ENCODE measurements around the gene ACSF2. TPM values are rescaled to one million over a fixed set of nuclear protein-coding genes. Genes with fewer than 3 reads are reported as not detected.

Gene ACSF2
- total and polyA plus RNA-seq, 2 donors (not counting 3 experiments of a cell fraction or from before 2014, with no cell fraction given) = 33.2 to 37.2 TPM

DNA sequence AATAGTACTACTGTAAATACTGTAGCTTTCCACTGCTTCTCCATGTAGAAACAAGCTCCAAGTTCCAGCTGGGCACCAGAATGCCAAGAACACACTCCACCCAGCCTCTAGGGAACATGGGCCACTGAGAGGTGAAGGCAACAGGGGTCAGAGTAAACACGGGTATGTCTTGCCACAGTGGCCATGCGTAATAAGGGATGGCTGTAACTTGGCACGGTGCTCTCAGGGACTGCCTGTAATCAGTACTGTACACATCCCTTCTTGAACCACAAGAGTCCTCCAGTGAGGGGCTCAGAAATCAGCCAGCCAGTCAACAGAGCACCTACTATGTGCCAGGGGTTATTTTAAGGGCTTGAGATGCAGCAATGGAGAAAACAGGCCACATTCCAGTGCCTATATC is 39.5 kb upstream of the ACSF2 start:
- Histone ChIP-seq H3K4me1 (ENCODE audit: control insufficient read depth, extremely low read depth, insufficient read depth, low read length) (no peaks in the 10 kb centered on the region), H3K9ac (replicated peaks; ENCODE audit: extremely low read depth, insufficient read depth, low read length) (no peak overlapping the region), H4K20me1 (replicated peaks; ENCODE audit: control insufficient read depth, extremely low read depth, insufficient read depth, low read length) (peaks cover 5% of the 10 kb centered on the region), H3K36me3 (ENCODE audit: control insufficient read depth in 2 of 2, extremely low read depth in 1 of 2, insufficient read depth in 2 of 2, low read length in 2 of 2) (peaks cover 48 to 72% of the 10 kb centered on the region in 2 experiments), H3K9me1 (replicated peaks; ENCODE audit: control insufficient read depth, extremely low read depth, insufficient read depth, low read length) (no peaks in the 10 kb centered on the region), H2AFZ (ENCODE audit: low read depth, low read length) (no peak overlapping the region), H3K4me3 (replicated peaks in 1 of 3; ENCODE audit: insufficient read depth in 1 of 3, low read depth in 1 of 3, low read length in 3 of 3) (no peak overlapping the region), H3K79me2 (ENCODE audit: control insufficient read depth, insufficient read depth, low read length) (peaks cover 18% of the 10 kb centered on the region), H3K27me3 (ENCODE audit: control insufficient read depth in 2 of 2, insufficient read depth in 2 of 2, low read length in 2 of 2) (no peaks in the 10 kb centered on the region), H3K27ac (ENCODE audit: insufficient read depth, low read depth, low read length) (no peak overlapping the region), H3K9me3 (replicated peaks; ENCODE audit: control insufficient read depth, insufficient read depth, low read length) (no peaks in the 10 kb centered on the region), H3K4me2 (ENCODE audit: insufficient read depth, low read length) (no peak overlapping the region)
- TF ChIP-seq POLR2A (IDR thresholded peaks at IDR 0.05; ENCODE audit: low read depth, low read length) (no peak), POLR2AphosphoS5 (IDR thresholded peaks at IDR 0.05; ENCODE audit: insufficient read depth, low read depth, low read length) (no peak), GATA2 (IDR thresholded peaks at IDR 0.05; ENCODE audit: insufficient read depth, insufficient read length, low read depth, low read length) (no peak)
- CTCF ChIA-PET = interaction anchor here (1.2 to 3.2 kb wide), 2 partner anchors 10 to 11 kb away, joined by 3 to 14 read pairs; partner anchors contain the start of gene LRRC59
- no peak for DNase-seq (ENCODE audit: low read depth, low spot score)
- BruUV-seq (replicated peaks) = no TSS peak
- intact Hi-C loops (cut with micrococcal nuclease) (no loop called here), dilution Hi-C loops (cut with MboI; ENCODE audit: extremely low pct_ligation_motif_present, low sequenced_read_pairs) (no loop called here)
- no peak for FAIRE-seq
- POLR2A ChIA-PET = no interaction called here

DNA sequence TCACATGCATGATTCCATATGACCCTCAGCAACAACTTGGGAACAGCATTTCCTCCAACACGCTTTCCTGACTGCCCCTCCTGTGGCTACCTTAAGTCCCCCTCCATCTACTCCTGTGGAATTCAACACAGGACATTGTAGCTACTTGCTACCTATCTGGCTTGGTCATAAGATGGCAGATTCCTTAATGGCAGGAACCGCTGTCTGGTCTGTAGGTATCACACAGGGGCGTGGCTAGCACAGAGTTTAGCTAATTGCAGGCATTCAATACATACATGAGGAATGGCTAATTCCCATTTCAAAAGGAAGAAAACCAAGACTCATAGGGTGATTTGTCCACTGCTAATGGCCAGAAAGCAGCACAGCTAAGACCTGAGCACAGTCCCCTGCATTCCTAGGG is 37.3 kb upstream of the ACSF2 start:
- Histone ChIP-seq H3K9ac (replicated peaks; ENCODE audit: extremely low read depth, insufficient read depth, low read length) (no peak overlapping the region), H3K27me3 (ENCODE audit: control insufficient read depth in 2 of 2, insufficient read depth in 2 of 2, low read length in 2 of 2) (no peaks in the 10 kb centered on the region), H4K20me1 (replicated peaks; ENCODE audit: control insufficient read depth, extremely low read depth, insufficient read depth, low read length) (peaks cover 5% of the 10 kb centered on the region), H2AFZ (ENCODE audit: low read depth, low read length) (no peak overlapping the region), H3K79me2 (ENCODE audit: control insufficient read depth, insufficient read depth, low read length) (peaks cover 30% of the 10 kb centered on the region), H3K4me2 (ENCODE audit: insufficient read depth, low read length) (no peak overlapping the region), H3K27ac (ENCODE audit: insufficient read depth, low read depth, low read length) (no peak overlapping the region), H3K4me3 (replicated peaks in 1 of 3; ENCODE audit: insufficient read depth in 1 of 3, low read depth in 1 of 3, low read length in 3 of 3) (no peak overlapping the region), H3K9me3 (replicated peaks; ENCODE audit: control insufficient read depth, insufficient read depth, low read length) (no peaks in the 10 kb centered on the region), H3K9me1 (replicated peaks; ENCODE audit: control insufficient read depth, extremely low read depth, insufficient read depth, low read length) (no peaks in the 10 kb centered on the region), H3K4me1 (ENCODE audit: control insufficient read depth, extremely low read depth, insufficient read depth, low read length) (no peaks in the 10 kb centered on the region), H3K36me3 (ENCODE audit: control insufficient read depth in 2 of 2, extremely low read depth in 1 of 2, insufficient read depth in 2 of 2, low read length in 2 of 2) (peaks cover 60 to 82% of the 10 kb centered on the region in 2 experiments)
- dilution Hi-C loops (cut with MboI; ENCODE audit: extremely low pct_ligation_motif_present, low sequenced_read_pairs) = no loop called here
- intact Hi-C loops (cut with micrococcal nuclease) = no loop called here
- CTCF ChIA-PET = interaction anchor here (1.0 kb wide), 1 partner anchor 9 kb away, joined by 5 read pairs; the partner anchor contains the start of gene LRRC59
- DNase-seq (ENCODE audit: low read depth, low spot score) (no peak), FAIRE-seq (no peak)
- BruUV-seq (replicated peaks) = no TSS peak
- TF ChIP-seq, protein P1, sequence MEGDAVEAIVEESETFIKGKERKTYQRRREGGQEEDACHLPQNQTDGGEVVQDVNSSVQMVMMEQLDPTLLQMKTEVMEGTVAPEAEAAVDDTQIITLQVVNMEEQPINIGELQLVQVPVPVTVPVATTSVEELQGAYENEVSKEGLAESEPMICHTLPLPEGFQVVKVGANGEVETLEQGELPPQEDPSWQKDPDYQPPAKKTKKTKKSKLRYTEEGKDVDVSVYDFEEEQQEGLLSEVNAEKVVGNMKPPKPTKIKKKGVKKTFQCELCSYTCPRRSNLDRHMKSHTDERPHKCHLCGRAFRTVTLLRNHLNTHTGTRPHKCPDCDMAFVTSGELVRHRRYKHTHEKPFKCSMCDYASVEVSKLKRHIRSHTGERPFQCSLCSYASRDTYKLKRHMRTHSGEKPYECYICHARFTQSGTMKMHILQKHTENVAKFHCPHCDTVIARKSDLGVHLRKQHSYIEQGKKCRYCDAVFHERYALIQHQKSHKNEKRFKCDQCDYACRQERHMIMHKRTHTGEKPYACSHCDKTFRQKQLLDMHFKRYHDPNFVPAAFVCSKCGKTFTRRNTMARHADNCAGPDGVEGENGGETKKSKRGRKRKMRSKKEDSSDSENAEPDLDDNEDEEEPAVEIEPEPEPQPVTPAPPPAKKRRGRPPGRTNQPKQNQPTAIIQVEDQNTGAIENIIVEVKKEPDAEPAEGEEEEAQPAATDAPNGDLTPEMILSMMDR (IDR thresholded peaks at IDR 0.05; ENCODE audit: extremely low read depth in 1 of 2, insufficient read depth in 1 of 2, low read depth in 1 of 2, low read length in 2 of 2) = no peak
- TF ChIP-seq FOS (IDR thresholded peaks at IDR 0.05; ENCODE audit: borderline replicate concordance, insufficient read depth, low read length) = no peak
- POLR2A ChIA-PET = no interaction called here

Data from endothelial cell of umbilical vein (primary cell).